GM23248 (cell line): ENCODE measurements around the gene AMFR. TPM values are rescaled to one million over a fixed set of nuclear protein-coding genes. Genes with fewer than 3 reads are reported as not detected.

Experiments used
- DNase-seq: peaks from one replicate; pipeline ENCODE4 v3.0.0-alpha.2; 2015
- H2AFZ ChIP-seq: fragments of 200-600 bp; sonication (generic); 2 replicates; pipeline ENCODE4 v1.6.1; 2016; ENCODE audit warnings: antibody characterized with exemption
- H3F3A ChIP-seq: fragments of 200-600 bp; sonication (generic); 2 replicates; pipeline ENCODE4 v1.6.1; 2016; ENCODE audit warnings: mild to moderate bottlenecking, antibody characterized with exemption, mixed run types; ENCODE audit not compliant: insufficient read depth
- H3K27ac ChIP-seq: fragments of 200-600 bp; sonication (generic); 2 replicates; pipeline ENCODE4 v1.5.1; 2016; ENCODE audit warnings: mild to moderate bottlenecking
- H3K27me3 ChIP-seq: fragments of 200-600 bp; sonication (generic); replicated peaks from 2 replicates; pipeline ENCODE4 v1.6.1; 2016; ENCODE audit warnings: mild to moderate bottlenecking; ENCODE audit not compliant: insufficient read depth
- H3K36me3 ChIP-seq: fragments of 200-600 bp; sonication (generic); 2 replicates; pipeline ENCODE4 v1.6.1; 2016; ENCODE audit warnings: low read depth, mild to moderate bottlenecking
- H3K4me1 ChIP-seq: fragments of 200-600 bp; sonication (generic); 2 replicates; pipeline ENCODE4 v1.6.1; 2016; ENCODE audit warnings: mild to moderate bottlenecking; ENCODE audit not compliant: insufficient read depth
- H3K4me2 ChIP-seq: fragments of 200-600 bp; sonication (generic); one replicate; pipeline ENCODE4 v1.6.1; 2016; ENCODE audit warnings: mild to moderate bottlenecking; ENCODE audit not compliant: unreplicated experiment
- H3K4me3 ChIP-seq: fragments of 200-600 bp; sonication (generic); 2 replicates; pipeline ENCODE4 v1.5.1; 2016; ENCODE audit warnings: mild to moderate bottlenecking
- H3K79me2 ChIP-seq: fragments of 200-600 bp; sonication (generic); 2 replicates; pipeline ENCODE4 v1.6.1; 2016; ENCODE audit warnings: mild to moderate bottlenecking; ENCODE audit not compliant: insufficient read depth
- H3K9ac ChIP-seq: fragments of 200-600 bp; sonication (generic); 2 replicates; pipeline ENCODE4 v1.6.1; 2016; ENCODE audit warnings: mild to moderate bottlenecking
- H3K9me2 ChIP-seq: fragments of 200-600 bp; sonication (generic); 2 replicates; pipeline ENCODE4 v1.6.1; 2016; ENCODE audit warnings: mixed run types, mild to moderate bottlenecking, moderate library complexity; ENCODE audit not compliant: insufficient read depth
- H3K9me3 ChIP-seq: fragments of 200-600 bp; sonication (generic); one replicate; pipeline ENCODE4 v1.6.1; 2017; ENCODE audit warnings: low read depth
- H4K20me1 ChIP-seq: fragments of 200-600 bp; sonication (generic); 2 replicates; pipeline ENCODE4 v1.6.0; 2016; ENCODE audit not compliant: insufficient read depth
- EZH2 ChIP-seq: fragments of 200-600 bp; sonication (generic); IDR thresholded peaks from 2 replicates; pipeline ENCODE4 v1.6.1; 2018; ENCODE audit warnings: antibody characterized with exemption, mild to moderate bottlenecking; ENCODE audit not compliant: insufficient read depth, poor library complexity, severe bottlenecking
- EZH2phosphoT487 ChIP-seq: fragments of 200-600 bp; sonication (generic); IDR thresholded peaks from 2 replicates; pipeline ENCODE4 v1.6.1; 2018; ENCODE audit warnings: antibody characterized with exemption, moderate library complexity, mild to moderate bottlenecking, low read depth; ENCODE audit not compliant: insufficient read depth
- WGBS, 2 experiments: methylation state at CpG; one replicate each; pipeline ENCODE4 v1.1.6; 2015 to 2017; ENCODE audit warnings: low lambda C conversion rate in 2 of 2, low coverage in 1 of 2; ENCODE audit errors: missing lambda C conversion rate in 2 of 2; 5-methylcytosine and 5-hydroxymethylcytosine counted together
- in situ Hi-C: fragments of 300-500 bp; cut with MboI; formaldehyde crosslinking; loops from 2 replicates; pipeline ENCODE4 v1.15.0; 2020
- polyA plus RNA-seq: library from polyadenylated mRNA; unstranded; fragments of >200 nt; fragmentation: Nextera tagmentation; extraction: Ambion mirVana; gene quantifications from 2 replicates; pipeline ENCODE4 v1.2.1, GENCODE V29; 2016
- total RNA-seq: library from RNA; depleted of rRNA; stranded (reverse); fragments of >200 nt; shearing (Covaris generic); gene quantifications from 2 replicates; pipeline ENCODE4 v1.2.3, GENCODE V29; 2014

The AMFR gene
- total and polyA plus RNA-seq, 2 experiments from 2014 or later, result 26.6 to 205 TPM

- no peaks in the 10 kb centered on the region for H3K36me3 ChIP-seq
- H2AFZ ChIP-seq, result no peak overlapping the region
- no peaks in the 10 kb centered on the region for H3K4me1 ChIP-seq
- 75 to 76% methylated on average over 14 to 18 of the region's 18 CpGs for WGBS, 2 experiments
- no peak overlapping the region for H3K4me2 ChIP-seq
- H3F3A ChIP-seq, result no peaks in the 10 kb centered on the region
- DNase-seq, result no peak
- H3K27ac ChIP-seq, result no peak overlapping the region
- in situ Hi-C loops, result no loop called here
- no peak overlapping the region for H3K4me3 ChIP-seq
- H4K20me1 ChIP-seq, result no peaks in the 10 kb centered on the region
- no peaks in the 10 kb centered on the region for H3K9me3 ChIP-seq
- TF ChIP-seq EZH2 (no peak), EZH2phosphoT487 (no peak)
- H3K27me3 ChIP-seq, result no peaks in the 10 kb centered on the region
- no peaks in the 10 kb centered on the region for H3K79me2 ChIP-seq
- no peak overlapping the region for H3K9ac ChIP-seq
- H3K9me2 ChIP-seq, result no peaks in the 10 kb centered on the region
Observed at GRCh38 chr16:56344518-56345405, 80.6 kb downstream of the AMFR start.

DNA sequence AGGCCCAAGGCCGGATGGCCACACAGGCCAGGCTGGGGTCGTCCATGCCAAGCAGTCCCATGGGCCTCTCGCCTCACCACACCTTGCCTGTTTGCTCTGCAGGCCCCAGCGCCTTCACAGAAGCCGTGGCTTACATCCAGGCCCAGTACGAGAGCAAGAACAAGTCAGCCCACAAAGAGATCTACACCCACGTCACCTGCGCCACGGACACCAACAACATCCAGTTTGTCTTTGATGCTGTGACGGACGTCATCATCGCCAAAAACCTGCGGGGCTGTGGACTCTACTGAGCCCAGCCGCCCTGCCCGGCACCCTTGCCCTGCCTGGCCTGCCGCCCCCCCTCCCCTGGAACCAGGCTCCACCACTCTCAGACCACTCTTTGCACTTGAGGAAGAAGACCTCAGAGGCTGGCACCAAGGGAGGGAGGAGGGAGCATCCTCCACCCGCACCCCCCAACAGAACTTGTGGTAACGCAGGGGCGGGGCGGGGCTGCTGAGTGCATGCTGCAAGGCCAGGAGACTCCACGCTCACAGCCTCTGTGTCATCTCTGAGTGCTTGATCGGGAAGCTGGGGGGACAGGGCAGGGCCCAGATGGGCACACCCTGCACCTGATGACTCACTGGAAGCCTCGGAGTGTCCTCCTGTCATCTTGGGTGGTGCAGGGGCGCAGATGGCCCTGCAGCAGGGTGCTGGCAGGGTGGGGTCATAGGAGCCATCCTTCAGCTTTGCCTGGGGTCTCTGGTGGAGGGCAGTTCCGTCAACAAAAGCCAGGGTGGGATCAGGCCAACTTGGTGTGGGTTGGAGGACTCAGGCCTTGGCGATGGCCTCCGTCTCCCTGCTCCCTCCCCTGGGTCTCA lies 81.5 kb downstream of the AMFR start:
- Histone ChIP-seq H3K4me3 (no peak overlapping the region), H3K9me3 (no peaks in the 10 kb centered on the region), H3K9me2 (no peaks in the 10 kb centered on the region), H4K20me1 (no peaks in the 10 kb centered on the region), H3K27me3 (no peaks in the 10 kb centered on the region), H3K9ac (no peak overlapping the region), H2AFZ (no peak overlapping the region), H3F3A (no peaks in the 10 kb centered on the region), H3K36me3 (no peaks in the 10 kb centered on the region), H3K4me2 (no peak overlapping the region), H3K27ac (no peak overlapping the region), H3K79me2 (no peaks in the 10 kb centered on the region), H3K4me1 (no peaks in the 10 kb centered on the region)
- DNase-seq, result peak; percentile 56
- WGBS, 2 experiments, result 80 to 84% methylated on average over 26 to 27 of the region's 27 CpGs
- TF ChIP-seq EZH2phosphoT487 (no peak), EZH2 (no peak)
- in situ Hi-C loops, result no loop called here

DNA sequence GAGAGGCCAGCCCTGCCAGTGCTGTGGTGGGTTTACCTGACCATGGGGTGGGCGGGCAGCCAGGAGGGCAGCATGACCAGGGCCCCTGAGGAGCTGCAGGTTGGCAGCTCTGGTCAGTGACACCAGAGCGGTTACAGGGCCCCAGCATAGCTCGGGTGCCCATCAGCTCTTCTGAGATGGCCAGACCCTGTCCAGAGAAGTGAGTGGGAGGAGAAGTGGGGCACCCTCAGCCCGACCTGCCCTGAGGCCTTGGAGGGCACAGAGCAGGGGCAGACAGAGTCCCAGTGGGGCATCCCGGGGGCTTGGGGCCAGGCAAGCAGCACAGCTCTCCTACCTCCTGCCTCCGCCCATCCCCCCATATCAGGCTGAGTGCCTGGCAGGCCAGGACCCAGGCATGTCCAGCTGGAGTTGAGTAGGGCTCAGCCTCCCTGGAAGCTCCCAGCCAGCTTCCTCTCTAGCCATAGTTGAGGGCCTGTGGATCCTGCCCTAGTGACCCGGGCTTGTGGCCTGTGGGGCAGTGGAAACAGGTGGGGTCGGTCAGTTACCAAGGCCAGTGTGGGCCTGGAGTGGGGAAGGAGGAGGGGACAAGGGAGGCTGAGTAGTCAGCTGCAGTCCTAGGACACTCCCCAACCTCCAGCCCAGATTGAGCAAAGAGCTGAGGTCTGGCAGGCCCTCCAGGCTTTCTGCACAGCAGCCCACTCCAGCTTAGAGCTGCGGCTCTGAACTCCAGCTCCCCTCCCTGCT lies 83.5 kb downstream of the AMFR start:
- 74 to 83% methylated on average over 8 to 9 of the region's 9 CpGs for WGBS, 2 experiments

GRCh38 chr16:56340864-56341365 lies 84.4 kb downstream of the AMFR start:
- Histone ChIP-seq H3K79me2 (no peaks in the 10 kb centered on the region), H3K4me1 (no peaks in the 10 kb centered on the region), H3K27me3 (no peaks in the 10 kb centered on the region), H3K9ac (no peak overlapping the region), H4K20me1 (no peaks in the 10 kb centered on the region), H3K36me3 (no peaks in the 10 kb centered on the region), H2AFZ (no peak overlapping the region), H3K9me2 (no peaks in the 10 kb centered on the region), H3K9me3 (no peaks in the 10 kb centered on the region), H3K27ac (no peak overlapping the region), H3F3A (no peaks in the 10 kb centered on the region), H3K4me2 (no peak overlapping the region), H3K4me3 (no peak overlapping the region)
- in situ Hi-C loops, result no loop called here
- TF ChIP-seq EZH2, result no peak
- TF ChIP-seq EZH2phosphoT487, result no peak
- 75 to 76% methylated on average over 17 of the region's 17 CpGs for WGBS, 2 experiments
- no peak for DNase-seq

More for the DNA sequence above, 83.5 kb downstream of the AMFR start:
- Histone ChIP-seq H3K36me3 (no peaks in the 10 kb centered on the region), H3K4me3 (no peak overlapping the region), H3K79me2 (no peaks in the 10 kb centered on the region), H3K9me3 (no peaks in the 10 kb centered on the region), H2AFZ (no peak overlapping the region), H3K4me1 (no peaks in the 10 kb centered on the region), H3K9me2 (no peaks in the 10 kb centered on the region), H3K9ac (no peak overlapping the region), H3F3A (no peaks in the 10 kb centered on the region), H3K27ac (no peak overlapping the region), H3K4me2 (no peak overlapping the region), H3K27me3 (no peaks in the 10 kb centered on the region), H4K20me1 (no peaks in the 10 kb centered on the region)
- no peak for TF ChIP-seq EZH2
- TF ChIP-seq EZH2phosphoT487, result no peak
- no peak for DNase-seq
- in situ Hi-C loops, result no loop called here
